Parathyroid adenoma (tissue), 2 donors: ENCODE data around the gene FNDC11.
A peak's percentile ranks its signal among the peaks of the same experiment; 100 is the strongest.

Experiments
- H2AFZ ChIP-seq: fragments of 300-600 bp; sonication (generic); one replicate; pipeline ENCODE4 v1.7.0; 2017; ENCODE audit warnings: antibody characterized with exemption, mild to moderate bottlenecking
- H3K27ac ChIP-seq: fragments of 300-600 bp; sonication (generic); one replicate; pipeline ENCODE4 v1.7.0; 2017
- H3K27me3 ChIP-seq: fragments of 300-600 bp; sonication (generic); one replicate; pipeline ENCODE4 v1.7.0; 2017; ENCODE audit warnings: low read length; ENCODE audit not compliant: control insufficient read depth, insufficient read depth
- H3K36me3 ChIP-seq: fragments of 300-600 bp; sonication (generic); one replicate; pipeline ENCODE4 v1.7.0; 2017; ENCODE audit warnings: low read length; ENCODE audit not compliant: control insufficient read depth, insufficient read depth
- H3K4me1 ChIP-seq: fragments of 300-600 bp; sonication (generic); one replicate; pipeline ENCODE4 v1.7.0; 2017; ENCODE audit warnings: control low read depth
- H3K4me2 ChIP-seq: fragments of 300-600 bp; sonication (generic); one replicate; pipeline ENCODE4 v1.7.0; 2017; ENCODE audit warnings: low read length
- H3K4me3 ChIP-seq: fragments of 300-600 bp; sonication (generic); one replicate; pipeline ENCODE4 v1.7.0; 2017; ENCODE audit warnings: low read depth, low read length
- H3K79me2 ChIP-seq: fragments of 300-600 bp; sonication (generic); one replicate; pipeline ENCODE4 v1.7.0; 2017; ENCODE audit warnings: control low read depth
- H3K9ac ChIP-seq: fragments of 300-600 bp; sonication (generic); one replicate; pipeline ENCODE4 v1.7.0; 2017; ENCODE audit warnings: mild to moderate bottlenecking
- H3K9me3 ChIP-seq: fragments of 300-600 bp; sonication (generic); one replicate; pipeline ENCODE4 v1.7.0; 2017; ENCODE audit warnings: low read length; ENCODE audit not compliant: control insufficient read depth
- TF ChIP-seq, protein P1 (sequence below): fragments of 300-600 bp; sonication (generic); IDR thresholded peaks from one replicate; pipeline ENCODE4 v1.7.0; 2017; ENCODE audit warnings: antibody characterized with exemption, mild to moderate bottlenecking
- donor health status: primary hyperparathyroidism.

FNDC11 gene

DNA sequence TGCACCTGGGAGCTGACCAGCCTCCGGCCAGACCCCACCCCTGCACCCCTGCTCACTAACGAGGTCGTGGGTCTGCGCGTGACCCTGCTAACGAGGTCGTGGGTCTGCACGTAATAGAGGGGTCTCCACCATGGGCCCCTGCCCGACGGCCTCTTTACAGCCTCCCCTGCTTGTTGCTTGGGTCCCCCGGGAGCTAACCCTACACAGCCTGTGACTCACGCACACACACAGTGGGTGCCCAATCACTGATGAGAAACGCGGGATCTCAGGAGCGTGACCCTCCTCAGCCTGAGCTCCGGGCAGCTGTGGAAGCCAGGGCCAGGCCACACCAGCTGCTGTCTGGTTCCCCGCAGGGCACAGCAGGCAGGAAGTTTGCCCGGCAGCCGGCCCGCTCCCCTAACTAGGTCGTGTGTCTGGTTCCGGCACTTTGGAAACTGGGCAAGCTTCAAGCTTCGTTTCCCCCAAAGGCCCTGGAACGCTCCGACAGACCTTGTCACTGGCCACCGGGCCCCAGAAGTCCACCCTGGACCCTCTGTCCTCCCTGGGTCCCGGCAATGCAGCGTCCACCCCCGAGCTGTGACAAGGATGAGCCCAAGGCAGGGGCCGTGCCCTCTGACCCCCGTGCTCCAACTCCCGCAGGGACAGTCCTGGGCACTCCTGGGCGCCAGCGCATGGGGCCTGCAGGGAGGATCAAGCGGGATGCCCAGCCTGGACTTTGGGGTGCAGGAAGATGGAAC lies 17.6 kb upstream of the FNDC11 start:
- TF ChIP-seq, protein P1, sequence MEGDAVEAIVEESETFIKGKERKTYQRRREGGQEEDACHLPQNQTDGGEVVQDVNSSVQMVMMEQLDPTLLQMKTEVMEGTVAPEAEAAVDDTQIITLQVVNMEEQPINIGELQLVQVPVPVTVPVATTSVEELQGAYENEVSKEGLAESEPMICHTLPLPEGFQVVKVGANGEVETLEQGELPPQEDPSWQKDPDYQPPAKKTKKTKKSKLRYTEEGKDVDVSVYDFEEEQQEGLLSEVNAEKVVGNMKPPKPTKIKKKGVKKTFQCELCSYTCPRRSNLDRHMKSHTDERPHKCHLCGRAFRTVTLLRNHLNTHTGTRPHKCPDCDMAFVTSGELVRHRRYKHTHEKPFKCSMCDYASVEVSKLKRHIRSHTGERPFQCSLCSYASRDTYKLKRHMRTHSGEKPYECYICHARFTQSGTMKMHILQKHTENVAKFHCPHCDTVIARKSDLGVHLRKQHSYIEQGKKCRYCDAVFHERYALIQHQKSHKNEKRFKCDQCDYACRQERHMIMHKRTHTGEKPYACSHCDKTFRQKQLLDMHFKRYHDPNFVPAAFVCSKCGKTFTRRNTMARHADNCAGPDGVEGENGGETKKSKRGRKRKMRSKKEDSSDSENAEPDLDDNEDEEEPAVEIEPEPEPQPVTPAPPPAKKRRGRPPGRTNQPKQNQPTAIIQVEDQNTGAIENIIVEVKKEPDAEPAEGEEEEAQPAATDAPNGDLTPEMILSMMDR, result no peak
- no peak overlapping the region for H3K9ac ChIP-seq
- H3K9me3 ChIP-seq, result no peaks in the 10 kb centered on the region
- H3K79me2 ChIP-seq, result no peaks in the 10 kb centered on the region
- no peak overlapping the region for H2AFZ ChIP-seq
- H3K4me3 ChIP-seq, result no peak overlapping the region
- no peaks in the 10 kb centered on the region for H3K27me3 ChIP-seq
- no peaks in the 10 kb centered on the region for H3K36me3 ChIP-seq
- H3K4me2 ChIP-seq, result no peak overlapping the region
- H3K27ac ChIP-seq, result no peak overlapping the region
- no peaks in the 10 kb centered on the region for H3K4me1 ChIP-seq

DNA sequence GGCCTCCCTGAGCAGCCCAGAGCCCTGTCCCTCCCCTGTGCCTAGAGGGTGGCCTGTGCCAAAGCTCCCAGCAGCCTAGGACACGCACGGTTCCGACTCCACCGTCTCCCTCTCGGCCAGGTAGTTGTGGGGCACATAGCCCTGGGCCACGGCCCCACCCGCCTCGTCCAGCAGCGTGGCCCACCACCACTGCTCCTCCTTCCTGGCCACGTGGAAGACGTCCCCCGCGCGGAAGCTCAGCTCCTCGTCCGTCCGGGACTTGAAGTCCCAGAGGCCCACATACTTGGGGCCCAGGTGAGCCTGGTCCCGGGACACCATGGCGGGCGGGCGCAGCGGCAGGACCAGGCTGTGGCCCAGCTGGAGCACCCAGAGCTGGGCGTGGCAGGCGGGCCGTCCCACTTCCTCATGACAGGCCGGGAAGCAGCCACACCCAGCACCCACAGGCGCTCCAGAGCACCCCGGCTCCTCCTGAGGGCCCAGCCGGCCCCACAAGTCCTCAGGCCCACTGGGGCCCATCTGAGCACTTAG lies 16.9 kb upstream of the FNDC11 start, which contains the start of gene PTK6:
Gene PTK6, minus strand, starts transcription at position 380 of the 528 bp plus-strand sequence. Its CDS starts 62 bp downstream, at position 318.
- Histone ChIP-seq H3K27me3 (no peaks in the 10 kb centered on the region), H3K9me3 (no peaks in the 10 kb centered on the region), H3K27ac (no peak within 1 kb of the TSS), H3K4me3 (peak within 1 kb of the TSS; percentile 19), H3K4me2 (peak within 1 kb of the TSS; percentile 41), H3K36me3 (no peaks in the 10 kb centered on the region), H3K4me1 (no peaks in the 10 kb centered on the region), H2AFZ (peak within 1 kb of the TSS; percentile 31), H3K9ac (no peak within 1 kb of the TSS), H3K79me2 (no peaks in the 10 kb centered on the region)
- TF ChIP-seq, protein P1, result no peak

DNA sequence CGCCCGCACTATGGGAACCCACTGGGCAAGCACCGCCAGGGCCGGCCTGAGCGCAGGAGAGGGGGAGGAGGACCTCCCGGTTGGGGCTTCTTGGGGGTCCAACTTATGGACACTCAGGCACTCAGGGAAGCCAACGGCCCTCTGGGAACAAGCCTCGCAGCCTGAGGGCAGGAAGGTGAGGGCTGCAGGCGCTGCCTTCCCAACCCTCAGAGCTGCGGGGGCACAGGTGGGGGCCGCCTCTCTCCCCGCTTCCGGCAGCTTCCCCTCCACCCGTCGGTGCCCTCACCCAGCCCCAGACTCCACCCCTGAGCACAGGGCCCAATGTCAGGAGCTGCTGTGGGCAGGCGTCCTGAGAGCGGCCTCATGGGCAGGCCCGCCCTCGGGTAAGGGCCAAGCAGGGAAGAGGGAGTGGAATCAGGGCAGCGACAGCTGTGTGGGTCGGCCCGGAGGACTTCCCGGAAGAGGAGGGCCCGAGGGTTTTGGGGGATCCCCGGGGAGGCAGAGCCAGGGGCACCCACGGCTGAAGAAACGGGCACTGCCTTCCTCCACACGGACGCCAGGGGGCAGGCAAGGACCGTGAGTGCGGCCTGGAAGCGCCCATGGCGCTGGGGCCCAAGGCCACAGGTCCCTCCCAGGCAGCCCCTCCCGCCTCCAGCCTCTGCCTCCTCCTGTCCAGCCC lies 16.3 kb upstream of the FNDC11 start:
- H3K79me2 ChIP-seq, result no peaks in the 10 kb centered on the region
- H3K27me3 ChIP-seq, result no peaks in the 10 kb centered on the region
- no peaks in the 10 kb centered on the region for H3K36me3 ChIP-seq
- no peak overlapping the region for H3K27ac ChIP-seq
- peak overlapping the region; percentile 19 for H3K4me3 ChIP-seq
- TF ChIP-seq, protein P1, result peak; percentile 92
- H3K4me2 ChIP-seq, result peak overlapping the region; percentile 41
- no peak overlapping the region for H3K9ac ChIP-seq
- peak overlapping the region; percentile 31 for H2AFZ ChIP-seq
- no peaks in the 10 kb centered on the region for H3K4me1 ChIP-seq
- H3K9me3 ChIP-seq, result no peaks in the 10 kb centered on the region

DNA sequence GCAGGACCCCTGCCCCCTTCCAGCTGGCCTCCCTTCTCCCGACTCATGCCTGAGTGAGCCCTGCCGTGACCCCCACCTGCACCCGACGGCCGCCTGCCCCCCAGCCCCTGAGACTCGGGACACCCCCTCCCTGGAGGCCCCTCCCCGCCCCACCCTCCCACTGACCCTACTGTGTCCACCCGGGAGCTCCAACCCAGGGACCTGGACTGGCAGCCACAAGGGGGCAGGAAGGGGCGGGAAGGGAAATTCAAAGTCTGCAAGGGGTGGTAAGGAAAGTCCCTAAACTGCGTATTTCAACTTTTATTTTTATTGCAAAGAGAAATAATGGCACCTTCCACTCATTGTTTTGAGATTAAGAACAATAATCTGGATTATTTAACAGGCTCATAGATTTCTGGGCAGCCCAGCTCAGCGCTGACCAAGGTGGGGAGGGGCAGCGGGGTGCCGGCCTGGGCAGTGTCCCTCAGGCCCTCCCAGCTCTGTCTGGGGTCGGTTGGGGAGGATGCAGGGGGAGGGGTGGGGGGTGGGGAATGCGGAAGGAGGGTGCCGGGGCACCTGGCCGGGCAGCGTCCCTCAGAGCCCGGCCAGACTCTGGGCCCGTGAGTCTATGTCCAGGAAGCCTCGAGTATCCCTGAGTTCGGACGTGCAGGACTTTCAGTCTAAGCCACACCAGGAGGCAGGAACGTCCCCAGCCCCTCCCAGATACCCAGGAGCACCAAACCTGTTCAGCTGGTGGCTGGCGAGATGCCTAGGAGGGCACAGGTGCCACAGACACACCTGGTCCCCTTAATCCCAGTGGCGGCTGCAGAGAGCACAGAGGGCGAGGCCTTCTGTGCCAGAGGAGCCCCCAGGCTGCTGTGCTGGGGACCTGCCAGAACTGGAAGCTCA lies 15.5 kb upstream of the FNDC11 start:
- H2AFZ ChIP-seq, result peak overlapping the region; percentile 53
- no peaks in the 10 kb centered on the region for H3K79me2 ChIP-seq
- H3K4me2 ChIP-seq, result peak overlapping the region; percentile 41
- H3K9me3 ChIP-seq, result no peaks in the 10 kb centered on the region
- no peaks in the 10 kb centered on the region for H3K36me3 ChIP-seq
- H3K27ac ChIP-seq, result no peak overlapping the region
- no peaks in the 10 kb centered on the region for H3K4me1 ChIP-seq
- H3K27me3 ChIP-seq, result no peaks in the 10 kb centered on the region
- no peak overlapping the region for H3K9ac ChIP-seq
- no peak overlapping the region for H3K4me3 ChIP-seq
- TF ChIP-seq, protein P1, result no peak
